ENCODE measurements around the gene PRSS22.

PRSS22 gene

GRCh38 chr16:2848933-2849725 is 8.8 kb downstream of the PRSS22 start:
- DNase-seq (ENCODE audit: low read depth, low spot score) = no peak
- ChIA-PET POLR2A (no interaction called here), CTCF (interaction anchor here (1.3 to 3.4 kb wide), 3 partner anchors 10 to 23 kb away, joined by 4 to 15 read pairs (median 12); no protein-coding TSS in a partner anchor)
- no peak overlapping the region for H3K4me3 ChIP-seq (ENCODE audit: low read depth, low read length)
- no peak for TF ChIP-seq CTCF (IDR thresholded peaks at IDR 0.05; ENCODE audit: insufficient read depth, low read length, missing control alignments)

GRCh38 chr16:2846511-2847310 is 11.3 kb downstream of the PRSS22 start:
- no peak for TF ChIP-seq CTCF (IDR thresholded peaks at IDR 0.05; ENCODE audit: insufficient read depth, low read length, missing control alignments)
- H3K4me3 ChIP-seq (ENCODE audit: low read depth, low read length) = no peak overlapping the region
- DNase-seq (ENCODE audit: low read depth, low spot score) = no peak
- POLR2A ChIA-PET = no interaction called here
- CTCF ChIA-PET = interaction anchor here (0.5 to 2.0 kb wide), 3 partner anchors 8 to 25 kb away, joined by 3 to 15 read pairs (median 3); no protein-coding TSS in a partner anchor

- POLR2A ChIA-PET = no interaction called here
- DNase-seq (ENCODE audit: low read depth, low spot score) = no peak
- TF ChIP-seq CTCF (IDR thresholded peaks at IDR 0.05; ENCODE audit: insufficient read depth, low read length, missing control alignments) = no peak
- no peak overlapping the region for H3K4me3 ChIP-seq (ENCODE audit: low read depth, low read length)
- CTCF ChIA-PET = interaction anchor here (1.0 to 4.7 kb wide), 5 partner anchors 9 to 118 kb away, joined by 3 to 38 read pairs (median 4); no protein-coding TSS in a partner anchor
Measured at GRCh38 chr16:2845116-2845515, 12.9 kb downstream of the PRSS22 start.

- H3K4me3 ChIP-seq (ENCODE audit: low read depth, low read length) = no peak overlapping the region
Measured at GRCh38 chr16:2843526-2843925, 14.4 kb downstream of the PRSS22 start.

GRCh38 chr16:2842340-2843000 is 15.5 kb downstream of the PRSS22 start:
- CTCF ChIA-PET = interaction anchor here (0.9 to 4.7 kb wide), 4 partner anchors 25 to 63 kb away, joined by 3 to 38 read pairs (median 3); no protein-coding TSS in a partner anchor
- peak; percentile 46 for TF ChIP-seq CTCF (IDR thresholded peaks at IDR 0.05; ENCODE audit: insufficient read depth, low read length, missing control alignments)
- DNase-seq (ENCODE audit: low read depth, low spot score) = no peak
- H3K4me3 ChIP-seq (ENCODE audit: low read depth, low read length) = no peak overlapping the region
- POLR2A ChIA-PET = no interaction called here

More at GRCh38 chr16:2843526-2843925, 14.4 kb downstream of the PRSS22 start:
- DNase-seq (ENCODE audit: low read depth, low spot score) = no peak
- ChIA-PET POLR2A (no interaction called here), CTCF (interaction anchor here (0.9 to 4.7 kb wide), 3 partner anchors 24 to 63 kb away, joined by 3 to 38 read pairs (median 4); no protein-coding TSS in a partner anchor)
- no peak for TF ChIP-seq CTCF (IDR thresholded peaks at IDR 0.05; ENCODE audit: insufficient read depth, low read length, missing control alignments)
